Measurements from ENCODE around the gene CDK14. TPM values are rescaled to one million over a fixed set of nuclear protein-coding genes. Genes with fewer than 3 reads are reported as not detected.

CDK14 gene
- 1.9 and 2.0 TPM in 2 replicates for total RNA-seq

- intact Hi-C loops (cut with micrococcal nuclease), result loop anchor here (2.0 to 10.0 kb wide), 2 partner anchors 17 to 351 kb away; partner anchors contain the start of gene CFAP69
- peak; percentile 85 for DNase-seq
- Mint-ChIP-seq H3K27ac (peak within 1 kb of the TSS; percentile 80), H3K4me1 (peaks cover 14% of the 10 kb centered on the region), H3K9me3 (no peaks in the 10 kb centered on the region), H3K27me3 (peaks cover 57% of the 10 kb centered on the region), H3K36me3 (ENCODE audit: low read depth) (no peaks in the 10 kb centered on the region), H3K4me3 (peak within 1 kb of the TSS; percentile 88)
Measured at GRCh38 chr7:90595801-90596670, at the start of gene CDK14. Gene CDK14, plus strand, starts transcription at chr7:90596321. Its CDS starts 307 bp downstream, at chr7:90596628.

- H3K4me3 Mint-ChIP-seq, result no peak overlapping the region
- intact Hi-C loops (cut with micrococcal nuclease), result no loop called here
- no peaks in the 10 kb centered on the region for H3K36me3 Mint-ChIP-seq (ENCODE audit: low read depth)
- no peaks in the 10 kb centered on the region for H3K4me1 Mint-ChIP-seq
- H3K27me3 Mint-ChIP-seq, result peaks cover 6% of the 10 kb centered on the region
- no peak for DNase-seq
- no peak overlapping the region for H3K27ac Mint-ChIP-seq
- H3K9me3 Mint-ChIP-seq, result no peaks in the 10 kb centered on the region
Measured at GRCh38 chr7:90551036-90551435, 45.1 kb upstream of the CDK14 start.

DNA sequence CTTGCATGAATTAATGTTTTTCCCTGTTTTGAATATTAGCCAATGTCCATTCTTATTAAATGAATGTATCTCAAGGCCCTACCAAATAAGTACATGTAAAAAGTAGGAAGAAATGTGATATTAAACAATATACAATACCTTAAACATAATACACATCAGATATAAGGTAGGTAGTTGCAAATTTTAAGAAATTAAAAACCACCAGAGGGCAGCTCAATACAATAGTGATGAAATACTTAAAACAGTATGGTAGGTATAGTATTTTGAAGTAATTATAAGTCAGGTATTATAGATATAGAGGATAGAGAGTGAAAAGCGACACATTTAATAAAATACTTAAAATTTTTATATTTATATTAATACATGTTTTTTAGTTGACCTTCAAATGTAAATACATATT is 43.6 kb upstream of the CDK14 start:
- no peaks in the 10 kb centered on the region for H3K4me1 Mint-ChIP-seq
- peaks cover 2% of the 10 kb centered on the region for H3K27me3 Mint-ChIP-seq
- intact Hi-C loops (cut with micrococcal nuclease), result no loop called here
- H3K9me3 Mint-ChIP-seq, result no peaks in the 10 kb centered on the region
- no peak overlapping the region for H3K4me3 Mint-ChIP-seq
- no peak for DNase-seq
- H3K27ac Mint-ChIP-seq, result no peak overlapping the region
- no peaks in the 10 kb centered on the region for H3K36me3 Mint-ChIP-seq (ENCODE audit: low read depth)

DNA sequence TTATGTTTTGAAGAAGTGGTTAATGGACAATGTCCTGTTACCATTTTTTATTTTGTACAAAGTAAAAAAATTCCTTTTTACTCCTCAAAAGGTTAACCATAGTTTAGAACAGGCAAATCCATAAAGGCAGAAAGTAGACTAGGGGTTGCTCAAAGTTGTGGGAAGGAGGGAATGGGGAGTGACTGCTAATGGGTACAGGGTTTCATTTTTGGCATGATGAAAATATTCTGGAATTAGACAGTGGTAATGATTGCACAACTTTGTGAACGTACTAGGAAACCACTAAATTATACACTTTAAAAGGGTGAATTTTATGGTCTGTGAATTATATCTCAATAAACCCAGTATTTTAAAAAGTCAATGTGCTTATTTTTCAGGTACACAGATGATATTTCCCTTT is 35.4 kb upstream of the CDK14 start:
- no peak overlapping the region for H3K27ac Mint-ChIP-seq
- no peaks in the 10 kb centered on the region for H3K36me3 Mint-ChIP-seq (ENCODE audit: low read depth)
- no peaks in the 10 kb centered on the region for H3K27me3 Mint-ChIP-seq
- intact Hi-C loops (cut with micrococcal nuclease), result no loop called here
- H3K4me3 Mint-ChIP-seq, result no peak overlapping the region
- no peaks in the 10 kb centered on the region for H3K4me1 Mint-ChIP-seq
- no peaks in the 10 kb centered on the region for H3K9me3 Mint-ChIP-seq
- no peak for DNase-seq

DNA sequence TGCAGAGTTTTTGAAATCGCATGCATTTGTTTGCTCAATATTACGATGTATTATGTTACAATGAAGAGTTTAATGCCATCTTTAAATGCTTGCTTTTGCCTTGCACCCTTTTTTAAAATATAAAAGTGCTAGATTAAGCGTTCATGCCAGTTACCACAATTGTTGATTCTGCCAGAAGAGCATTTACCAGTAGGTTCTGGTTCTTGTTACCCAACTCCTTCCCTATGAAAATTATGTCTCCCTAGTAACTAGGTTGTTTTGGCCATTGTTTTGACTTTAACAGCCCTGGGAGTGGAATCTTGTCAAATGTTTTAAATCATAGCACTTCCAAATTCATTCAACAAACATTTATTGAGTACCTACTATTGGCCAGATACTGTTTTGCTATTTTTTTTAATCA is 32.8 kb upstream of the CDK14 start:
- H3K9me3 Mint-ChIP-seq, result no peaks in the 10 kb centered on the region
- no peak overlapping the region for H3K27ac Mint-ChIP-seq
- H3K4me1 Mint-ChIP-seq, result no peaks in the 10 kb centered on the region
- no peak for DNase-seq
- no peak overlapping the region for H3K4me3 Mint-ChIP-seq
- H3K27me3 Mint-ChIP-seq, result no peaks in the 10 kb centered on the region
- intact Hi-C loops (cut with micrococcal nuclease), result no loop called here
- H3K36me3 Mint-ChIP-seq (ENCODE audit: low read depth), result no peaks in the 10 kb centered on the region

DNA sequence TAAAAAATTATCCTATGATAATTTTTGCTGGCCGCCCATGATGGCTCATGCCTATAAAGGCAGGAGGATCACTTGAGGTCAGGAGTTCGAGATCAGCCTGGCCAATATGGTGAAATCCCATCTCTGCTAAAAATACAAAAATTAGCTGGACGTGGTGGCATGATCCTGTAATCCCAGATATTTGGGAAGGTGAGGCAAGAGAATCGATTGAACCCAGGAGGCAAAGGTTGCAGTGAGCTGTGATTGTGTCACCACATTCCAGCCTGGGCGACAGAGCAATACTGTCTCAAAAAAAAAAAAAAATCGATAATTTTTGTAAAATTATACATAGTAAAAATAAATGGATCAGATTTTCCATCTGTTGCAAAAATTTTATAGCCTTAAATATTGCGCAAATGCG is 31.7 kb upstream of the CDK14 start:
- H3K36me3 Mint-ChIP-seq (ENCODE audit: low read depth), result no peaks in the 10 kb centered on the region
- no peak for DNase-seq
- no peak overlapping the region for H3K4me3 Mint-ChIP-seq
- H3K27me3 Mint-ChIP-seq, result no peaks in the 10 kb centered on the region
- intact Hi-C loops (cut with micrococcal nuclease), result no loop called here
- H3K27ac Mint-ChIP-seq, result no peak overlapping the region
- no peaks in the 10 kb centered on the region for H3K9me3 Mint-ChIP-seq
- H3K4me1 Mint-ChIP-seq, result no peaks in the 10 kb centered on the region

DNA sequence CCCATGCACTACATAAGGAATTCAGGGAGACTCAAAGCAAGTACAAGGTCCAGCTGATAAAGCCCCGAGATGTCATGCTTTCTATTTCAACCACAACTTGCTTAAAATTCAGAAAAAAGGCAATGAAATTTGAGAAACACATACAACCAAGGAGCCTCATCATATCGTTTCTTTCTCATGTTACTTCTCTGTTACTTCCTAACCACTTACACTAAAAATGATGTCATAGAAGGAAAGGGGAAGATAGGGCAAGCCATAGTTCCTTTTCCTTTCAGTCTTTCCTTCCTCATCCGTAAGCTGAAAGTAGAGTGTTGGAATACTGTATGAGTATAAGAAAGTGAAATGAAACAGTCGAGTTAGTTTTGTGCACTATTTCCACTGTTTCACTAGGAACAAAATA is 27.9 kb upstream of the CDK14 start:
- no peak overlapping the region for H3K27ac Mint-ChIP-seq
- no peaks in the 10 kb centered on the region for H3K27me3 Mint-ChIP-seq
- no peaks in the 10 kb centered on the region for H3K9me3 Mint-ChIP-seq
- H3K36me3 Mint-ChIP-seq (ENCODE audit: low read depth), result no peaks in the 10 kb centered on the region
- intact Hi-C loops (cut with micrococcal nuclease), result no loop called here
- H3K4me1 Mint-ChIP-seq, result no peaks in the 10 kb centered on the region
- H3K4me3 Mint-ChIP-seq, result no peak overlapping the region
- no peak for DNase-seq

DNA sequence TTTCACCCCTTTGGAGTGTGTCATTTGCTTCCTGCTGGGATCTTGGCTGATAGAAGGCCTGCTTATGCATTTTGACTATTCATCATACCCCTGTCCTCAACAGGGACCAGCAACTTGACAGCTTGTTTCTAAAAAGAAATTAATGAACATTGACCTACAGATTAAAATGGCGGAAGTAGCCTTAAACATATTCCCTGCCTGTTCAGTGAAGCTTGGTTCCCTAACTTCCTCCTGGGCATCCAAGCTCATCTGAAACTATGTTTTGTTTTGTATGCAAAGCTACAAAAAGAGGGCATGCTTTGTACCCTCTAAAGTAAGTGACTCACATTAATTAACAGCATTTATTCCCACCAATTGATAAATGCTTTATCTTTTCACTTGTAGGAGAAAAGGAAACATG is 26.8 kb upstream of the CDK14 start:
- DNase-seq, result no peak
- Mint-ChIP-seq H3K36me3 (ENCODE audit: low read depth) (no peaks in the 10 kb centered on the region), H3K4me1 (no peaks in the 10 kb centered on the region), H3K27ac (no peak overlapping the region), H3K27me3 (no peaks in the 10 kb centered on the region), H3K9me3 (no peaks in the 10 kb centered on the region), H3K4me3 (no peak overlapping the region)
- intact Hi-C loops (cut with micrococcal nuclease), result no loop called here

DNA sequence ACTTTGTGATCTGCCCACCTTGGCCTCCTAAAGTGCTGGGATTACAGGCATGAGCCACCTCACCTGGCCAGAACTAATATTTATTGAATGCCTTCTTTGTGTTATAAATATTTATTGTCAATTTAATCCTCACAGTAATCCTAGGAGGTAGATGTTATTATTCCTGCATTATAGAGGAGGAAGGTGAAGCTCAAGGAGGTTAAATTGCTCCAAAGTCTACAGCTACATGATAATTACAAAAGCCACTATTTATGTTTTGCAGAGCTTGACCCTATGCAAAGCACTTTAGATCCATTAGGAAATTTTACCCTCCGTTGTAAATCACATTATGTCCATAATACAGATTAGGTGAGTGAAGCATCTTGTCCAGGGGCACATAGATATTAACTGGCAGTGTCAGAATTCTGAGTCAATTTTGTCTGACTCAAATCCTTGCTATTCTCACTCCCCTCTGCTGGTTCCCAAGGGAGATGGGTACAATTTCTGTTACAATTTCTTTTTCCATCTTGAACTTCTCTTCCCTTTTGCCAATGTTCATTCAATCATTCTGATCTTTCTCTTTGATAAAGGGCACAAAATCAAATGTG is 25.7 kb upstream of the CDK14 start:
- Mint-ChIP-seq H3K9me3 (no peaks in the 10 kb centered on the region), H3K27ac (no peak overlapping the region), H3K36me3 (ENCODE audit: low read depth) (no peaks in the 10 kb centered on the region), H3K4me3 (no peak overlapping the region), H3K4me1 (no peaks in the 10 kb centered on the region), H3K27me3 (no peaks in the 10 kb centered on the region)
- no peak for DNase-seq
- intact Hi-C loops (cut with micrococcal nuclease), result no loop called here

GRCh38 chr7:90574146-90574819 is 21.8 kb upstream of the CDK14 start:
- intact Hi-C loops (cut with micrococcal nuclease), result no loop called here
- no peaks in the 10 kb centered on the region for H3K9me3 Mint-ChIP-seq
- H3K4me3 Mint-ChIP-seq, result no peak overlapping the region
- H3K27me3 Mint-ChIP-seq, result no peaks in the 10 kb centered on the region
- no peak for DNase-seq
- H3K36me3 Mint-ChIP-seq (ENCODE audit: low read depth), result no peaks in the 10 kb centered on the region
- H3K4me1 Mint-ChIP-seq, result no peaks in the 10 kb centered on the region
- H3K27ac Mint-ChIP-seq, result no peak overlapping the region

DNA sequence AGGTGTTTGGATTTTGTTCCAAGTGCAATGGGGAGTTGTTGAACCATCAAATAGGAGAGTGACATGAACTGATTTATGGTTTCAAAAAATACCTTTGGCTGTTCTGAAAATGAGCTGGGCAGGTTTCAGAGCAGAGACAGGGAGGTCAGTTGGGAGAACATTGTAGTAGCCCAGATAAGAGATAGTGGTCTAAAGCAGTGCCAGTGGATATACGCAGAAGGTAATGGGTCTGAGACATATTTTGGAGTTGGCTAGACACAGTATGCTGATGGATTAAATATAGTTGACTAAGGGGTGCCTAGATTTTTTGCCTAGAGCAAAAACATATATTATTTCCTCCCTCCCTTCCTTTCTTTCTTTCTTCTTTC is 21.3 kb upstream of the CDK14 start:
- no peak overlapping the region for H3K4me3 Mint-ChIP-seq
- intact Hi-C loops (cut with micrococcal nuclease), result no loop called here
- H3K27me3 Mint-ChIP-seq, result no peaks in the 10 kb centered on the region
- no peak for DNase-seq
- no peak overlapping the region for H3K27ac Mint-ChIP-seq
- no peaks in the 10 kb centered on the region for H3K9me3 Mint-ChIP-seq
- no peaks in the 10 kb centered on the region for H3K36me3 Mint-ChIP-seq (ENCODE audit: low read depth)
- no peaks in the 10 kb centered on the region for H3K4me1 Mint-ChIP-seq

DNA sequence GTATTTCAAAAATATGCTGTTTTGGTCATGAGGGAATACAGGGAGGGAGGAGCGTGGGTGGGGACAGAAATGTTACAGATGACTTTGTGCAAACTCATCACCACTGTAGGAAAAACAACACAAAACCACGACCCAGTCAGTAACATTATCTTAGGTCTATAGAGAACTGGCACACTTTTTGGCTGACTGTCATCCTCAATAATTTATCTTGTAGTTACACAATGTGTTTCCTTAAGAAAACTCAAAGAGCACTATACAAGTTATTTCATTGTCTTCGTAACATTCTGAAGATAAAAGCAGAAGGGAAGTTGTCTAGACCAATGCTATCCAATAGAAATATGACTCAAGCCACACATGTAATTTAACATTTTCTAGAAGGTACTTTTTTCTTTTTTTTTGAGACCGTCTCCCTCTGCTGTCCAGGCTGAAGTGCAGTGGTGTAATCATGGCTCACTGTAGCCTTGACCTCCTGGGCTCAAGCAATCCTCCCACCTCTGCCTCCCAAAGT is 16.9 kb upstream of the CDK14 start:
- H3K27ac Mint-ChIP-seq, result no peak overlapping the region
- no peaks in the 10 kb centered on the region for H3K27me3 Mint-ChIP-seq
- DNase-seq, result no peak
- H3K4me1 Mint-ChIP-seq, result no peaks in the 10 kb centered on the region
- H3K4me3 Mint-ChIP-seq, result no peak overlapping the region
- no peaks in the 10 kb centered on the region for H3K36me3 Mint-ChIP-seq (ENCODE audit: low read depth)
- intact Hi-C loops (cut with micrococcal nuclease), result no loop called here
- no peaks in the 10 kb centered on the region for H3K9me3 Mint-ChIP-seq

DNA sequence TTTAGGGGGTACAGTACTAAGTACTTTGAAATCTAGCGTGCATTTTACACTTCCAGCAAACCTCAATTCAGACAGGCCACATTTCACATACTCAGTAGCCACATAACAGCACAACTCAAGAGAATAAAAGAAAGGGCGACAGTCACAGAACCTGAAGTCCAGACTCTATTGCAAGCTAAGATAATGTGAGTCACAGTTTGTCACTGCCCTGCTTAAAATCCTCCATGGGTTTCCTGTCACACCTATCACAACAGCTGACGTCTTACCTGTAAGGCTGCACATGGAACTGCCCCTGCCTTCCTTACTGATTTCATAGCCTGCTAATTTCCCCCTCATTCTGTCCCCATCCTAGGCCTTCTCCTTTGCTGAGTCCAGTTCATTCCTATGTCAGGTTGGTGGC is 16.1 kb upstream of the CDK14 start:
- intact Hi-C loops (cut with micrococcal nuclease), result no loop called here
- no peak overlapping the region for H3K4me3 Mint-ChIP-seq
- no peaks in the 10 kb centered on the region for H3K36me3 Mint-ChIP-seq (ENCODE audit: low read depth)
- no peak overlapping the region for H3K27ac Mint-ChIP-seq
- H3K9me3 Mint-ChIP-seq, result no peaks in the 10 kb centered on the region
- no peak for DNase-seq
- H3K4me1 Mint-ChIP-seq, result no peaks in the 10 kb centered on the region
- H3K27me3 Mint-ChIP-seq, result no peaks in the 10 kb centered on the region

DNA sequence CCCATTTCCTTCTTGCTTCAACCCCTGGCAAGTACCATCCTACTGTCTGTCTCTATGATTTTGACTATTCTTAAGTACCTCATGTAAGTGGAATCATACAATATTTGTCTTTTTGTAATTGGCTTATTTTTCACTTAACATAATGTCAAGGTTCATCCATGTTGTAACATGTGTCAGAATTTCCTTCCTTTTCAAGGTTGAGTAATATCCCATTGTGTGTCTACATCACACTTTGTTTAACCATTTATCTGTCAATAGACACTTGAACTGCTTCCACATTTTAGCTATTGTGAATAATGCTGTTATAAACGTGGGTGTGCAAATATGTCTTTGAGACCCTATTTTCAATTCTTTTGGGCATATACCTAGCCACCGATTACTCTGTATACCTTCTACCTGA is 14.0 kb upstream of the CDK14 start:
- DNase-seq, result no peak
- no peak overlapping the region for H3K27ac Mint-ChIP-seq

More for the DNA sequence above, 14.0 kb upstream of the CDK14 start:
- Mint-ChIP-seq H3K27me3 (peaks cover 1% of the 10 kb centered on the region), H3K4me3 (no peak overlapping the region), H3K36me3 (ENCODE audit: low read depth) (no peaks in the 10 kb centered on the region), H3K9me3 (no peaks in the 10 kb centered on the region), H3K4me1 (no peaks in the 10 kb centered on the region)
- intact Hi-C loops (cut with micrococcal nuclease), result no loop called here
